ENCODE data around the gene PRMT1. TPM values are rescaled to one million over a fixed set of nuclear protein-coding genes. Genes with fewer than 3 reads are reported as not detected.
A peak's percentile ranks its signal among the peaks of the same experiment; 100 is the strongest.
"Not testable (repeated sequence)": the region's sequence is repeated elsewhere in the genome, so short reads cannot be mapped to it uniquely, and the experiment has no call there.

Gene PRMT1
- total RNA-seq, 1 donor = 341 TPM

GRCh38 chr19:49712397-49712859 lies 35.4 kb downstream of the PRMT1 start:
- peak overlapping the region; percentile 38 for H3K4me3 ChIP-seq (ENCODE audit: low read depth, low read length)
- no peak for TF ChIP-seq CTCF (IDR thresholded peaks at IDR 0.05; ENCODE audit: insufficient read depth, low read depth, low read length)
- DNase-seq (ENCODE audit: low read depth) = peak; percentile 94

GRCh38 chr19:49713236-49713845 lies 36.3 kb downstream of the PRMT1 start:
- TF ChIP-seq CTCF (IDR thresholded peaks at IDR 0.05; ENCODE audit: insufficient read depth, low read depth, low read length) = no peak
- DNase-seq (ENCODE audit: low read depth) = no peak
- H3K4me3 ChIP-seq (ENCODE audit: low read depth, low read length) = no peak overlapping the region

GRCh38 chr19:49716154-49716553 lies 39.1 kb downstream of the PRMT1 start:
- no peak for TF ChIP-seq CTCF (IDR thresholded peaks at IDR 0.05; ENCODE audit: insufficient read depth, low read depth, low read length)
- DNase-seq (ENCODE audit: low read depth) = peak; percentile 29
- no peak overlapping the region for H3K4me3 ChIP-seq (ENCODE audit: low read depth, low read length)

- H3K4me3 ChIP-seq (ENCODE audit: low read depth, low read length) = no peak overlapping the region
- peak; percentile 71 for DNase-seq (ENCODE audit: low read depth)
- no peak for TF ChIP-seq CTCF (IDR thresholded peaks at IDR 0.05; ENCODE audit: insufficient read depth, low read depth, low read length)
Observed at GRCh38 chr19:49718511-49718910, 41.4 kb downstream of the PRMT1 start.

- H3K4me3 ChIP-seq (ENCODE audit: low read depth, low read length) = no peak overlapping the region
- DNase-seq (ENCODE audit: low read depth) = no peak
- no peak for TF ChIP-seq CTCF (IDR thresholded peaks at IDR 0.05; ENCODE audit: insufficient read depth, low read depth, low read length)
Observed at GRCh38 chr19:49718991-49719390, 41.9 kb downstream of the PRMT1 start.

- H3K4me3 ChIP-seq (ENCODE audit: low read depth, low read length); DNase-seq (ENCODE audit: low read depth): not testable (repeated sequence)
Observed at GRCh38 chr19:49719420-49719819, 42.3 kb downstream of the PRMT1 start.

GRCh38 chr19:49727217-49728030 lies 50.4 kb downstream of the PRMT1 start:
- no peak overlapping the region for H3K4me3 ChIP-seq (ENCODE audit: low read depth, low read length)
- peak; percentile 61 for DNase-seq (ENCODE audit: low read depth)
- TF ChIP-seq CTCF (IDR thresholded peaks at IDR 0.05; ENCODE audit: insufficient read depth, low read depth, low read length) = no peak
